ENCODE measurements around the gene ZNF695. TPM values are rescaled to one million over a fixed set of nuclear protein-coding genes. Genes with fewer than 3 reads are reported as not detected.

ZNF695 gene
- total and polyA plus RNA-seq, 8 donors: 0.44 to 0.92 (median 0.63) TPM; not detected in 5

DNA sequence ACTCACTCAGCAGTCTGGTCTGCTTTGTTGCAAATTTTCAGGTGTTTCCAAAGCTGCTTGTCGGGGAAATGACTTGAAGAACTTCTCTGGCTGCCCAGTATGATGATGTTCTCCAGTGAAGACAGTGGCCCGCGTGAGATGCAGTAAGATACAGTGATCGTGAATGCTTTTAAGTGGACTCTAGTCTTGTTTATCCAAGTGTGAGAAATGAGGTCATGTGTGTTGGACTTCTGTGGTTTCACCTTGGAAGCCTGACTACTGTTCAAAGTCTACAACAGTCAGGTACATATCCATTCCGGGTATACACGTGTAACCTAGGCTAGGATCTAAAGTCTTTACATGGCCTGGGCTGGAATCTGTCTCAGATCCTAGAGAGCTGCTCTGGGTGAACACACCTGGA, 29.1 kb downstream of the ZNF695 start:
- Histone ChIP-seq H3K27me3 (no peaks in the 10 kb centered on the region), H3K36me3 (no peaks in the 10 kb centered on the region), H3K4me1 (no peaks in the 10 kb centered on the region), H3K9me3 (peaks cover 0 to 72% (median 41%) of the 10 kb centered on the region in 4 donors), H3K4me3 (no peak overlapping the region), H3K27ac (no peak overlapping the region)
- no peak for TF ChIP-seq POLR2A (IDR thresholded peaks at IDR 0.05)
- TF ChIP-seq POLR2AphosphoS5 (IDR thresholded peaks at IDR 0.05): no peak
- no peak for TF ChIP-seq EP300 (IDR thresholded peaks at IDR 0.05)
- TF ChIP-seq, protein P1, sequence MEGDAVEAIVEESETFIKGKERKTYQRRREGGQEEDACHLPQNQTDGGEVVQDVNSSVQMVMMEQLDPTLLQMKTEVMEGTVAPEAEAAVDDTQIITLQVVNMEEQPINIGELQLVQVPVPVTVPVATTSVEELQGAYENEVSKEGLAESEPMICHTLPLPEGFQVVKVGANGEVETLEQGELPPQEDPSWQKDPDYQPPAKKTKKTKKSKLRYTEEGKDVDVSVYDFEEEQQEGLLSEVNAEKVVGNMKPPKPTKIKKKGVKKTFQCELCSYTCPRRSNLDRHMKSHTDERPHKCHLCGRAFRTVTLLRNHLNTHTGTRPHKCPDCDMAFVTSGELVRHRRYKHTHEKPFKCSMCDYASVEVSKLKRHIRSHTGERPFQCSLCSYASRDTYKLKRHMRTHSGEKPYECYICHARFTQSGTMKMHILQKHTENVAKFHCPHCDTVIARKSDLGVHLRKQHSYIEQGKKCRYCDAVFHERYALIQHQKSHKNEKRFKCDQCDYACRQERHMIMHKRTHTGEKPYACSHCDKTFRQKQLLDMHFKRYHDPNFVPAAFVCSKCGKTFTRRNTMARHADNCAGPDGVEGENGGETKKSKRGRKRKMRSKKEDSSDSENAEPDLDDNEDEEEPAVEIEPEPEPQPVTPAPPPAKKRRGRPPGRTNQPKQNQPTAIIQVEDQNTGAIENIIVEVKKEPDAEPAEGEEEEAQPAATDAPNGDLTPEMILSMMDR (IDR thresholded peaks at IDR 0.05): no peak
- intact Hi-C loops (cut with DNase I; ENCODE audit: low total_unique reads): no loop called here
- no peak for DNase-seq
- 95 to 97% (median 96%) methylated on average over 6 of the region's 6 CpGs for whole genome bisulfite sequencing, 5 donors

DNA sequence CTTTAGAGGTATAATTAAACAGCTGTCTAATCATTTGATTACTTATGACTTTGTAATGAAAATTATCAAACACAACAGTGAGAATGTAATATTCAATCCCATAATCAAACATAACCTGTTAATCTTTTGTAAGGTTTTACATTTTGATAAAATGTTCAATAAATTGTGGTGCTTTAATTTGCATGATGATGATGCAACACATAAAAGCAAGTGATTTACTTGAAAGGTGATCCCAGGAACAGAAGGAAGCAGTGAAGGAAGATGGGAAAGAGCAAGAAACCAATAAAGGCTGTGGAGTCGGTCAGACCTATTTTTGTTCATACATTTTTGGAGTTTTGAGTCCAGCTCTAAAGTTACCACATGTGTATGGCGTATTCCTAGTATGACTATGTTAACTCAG, 29.6 kb downstream of the ZNF695 start:
- Histone ChIP-seq H3K4me1 (no peaks in the 10 kb centered on the region), H3K36me3 (no peaks in the 10 kb centered on the region), H3K27ac (no peak overlapping the region), H3K4me3 (no peak overlapping the region), H3K9me3 (peaks cover 0 to 67% (median 36%) of the 10 kb centered on the region in 4 donors), H3K27me3 (no peaks in the 10 kb centered on the region)
- WGBS, 5 donors: 94 to 100% (median 95%) methylated on average over 2 of the region's 2 CpGs
- TF ChIP-seq POLR2A (IDR thresholded peaks at IDR 0.05) (no peak), POLR2AphosphoS5 (IDR thresholded peaks at IDR 0.05) (no peak), EP300 (IDR thresholded peaks at IDR 0.05) (no peak)
- TF ChIP-seq, protein P1 (IDR thresholded peaks at IDR 0.05): no peak
- DNase-seq: no peak
- intact Hi-C loops (cut with DNase I; ENCODE audit: low total_unique reads): no loop called here

DNA sequence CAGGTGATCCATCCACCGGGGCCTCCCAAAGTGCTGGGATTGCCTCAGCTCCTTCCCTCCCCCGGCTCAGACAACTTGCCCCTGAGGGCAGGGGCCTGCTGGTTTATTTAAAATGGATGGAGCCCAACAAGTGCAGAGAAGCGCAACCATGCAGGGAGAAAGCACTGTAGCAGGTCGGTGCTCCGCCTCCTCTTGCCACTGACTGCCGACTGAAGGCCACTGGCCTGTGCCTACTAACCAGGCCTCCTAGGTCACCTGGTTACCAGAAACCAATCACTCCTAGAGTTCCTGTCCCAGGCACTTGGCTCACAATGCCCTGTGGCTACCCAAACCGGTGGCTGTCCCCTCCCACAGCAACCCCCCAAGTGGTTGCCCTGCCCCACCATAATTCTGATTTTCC, 35.9 kb downstream of the ZNF695 start:
- Histone ChIP-seq H3K9me3 (peaks cover 5 to 44% (median 21%) of the 10 kb centered on the region in 4 donors), H3K36me3 (no peaks in the 10 kb centered on the region), H3K4me1 (no peaks in the 10 kb centered on the region), H3K27me3 (no peaks in the 10 kb centered on the region), H3K27ac (no peak overlapping the region), H3K4me3 (no peak overlapping the region)
- DNase-seq: no peak
- no peak for TF ChIP-seq POLR2A (IDR thresholded peaks at IDR 0.05)
- no peak for TF ChIP-seq EP300 (IDR thresholded peaks at IDR 0.05)
- no peak for TF ChIP-seq POLR2AphosphoS5 (IDR thresholded peaks at IDR 0.05)
- TF ChIP-seq, protein P1 (IDR thresholded peaks at IDR 0.05): no peak
- intact Hi-C loops (cut with DNase I; ENCODE audit: low total_unique reads): no loop called here
- WGBS, 5 donors: 90 to 98% (median 97%) methylated on average over 6 to 7 of the region's 7 CpGs

DNA sequence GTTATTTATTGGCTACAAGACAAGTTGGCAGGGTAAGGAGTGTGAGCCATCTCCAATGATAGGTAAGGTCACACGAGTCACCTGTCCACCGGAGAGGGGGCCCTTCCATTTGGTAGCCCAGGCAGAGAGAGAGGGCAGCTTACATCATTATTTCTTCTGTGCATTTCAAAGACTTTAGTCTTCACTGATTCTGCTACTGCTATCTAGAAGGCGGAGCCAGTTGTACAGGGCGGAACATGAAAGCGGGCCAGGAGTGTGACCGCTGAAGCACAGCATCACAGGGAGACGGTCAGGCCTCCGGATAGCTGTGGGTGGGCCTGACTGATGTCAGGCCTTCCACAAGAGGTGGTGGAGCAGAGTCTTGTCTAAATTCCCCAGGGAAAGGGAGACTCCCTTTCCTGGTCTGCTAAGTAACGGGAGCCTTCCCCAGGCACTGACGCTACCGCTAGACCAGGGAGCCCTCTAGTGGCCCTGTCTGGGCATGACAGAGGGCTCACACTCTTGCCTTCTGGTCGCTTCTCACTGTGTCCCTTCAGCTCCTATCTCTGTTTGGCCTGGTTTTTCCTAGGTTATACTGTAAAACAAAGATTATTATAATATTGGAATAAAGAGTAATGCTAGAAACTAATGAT, 36.7 kb downstream of the ZNF695 start:
- WGBS, 5 donors: 77 to 83% (median 80%) methylated on average over 12 of the region's 12 CpGs

More for the DNA sequence above, 36.7 kb downstream of the ZNF695 start:
- Histone ChIP-seq H3K4me3 (no peak overlapping the region), H3K27me3 (no peaks in the 10 kb centered on the region), H3K27ac (no peak overlapping the region), H3K36me3 (no peaks in the 10 kb centered on the region), H3K4me1 (no peaks in the 10 kb centered on the region), H3K9me3 (peaks cover 5 to 41% (median 21%) of the 10 kb centered on the region in 4 donors)
- DNase-seq: peak; percentile 14 to 63
- intact Hi-C loops (cut with DNase I; ENCODE audit: low total_unique reads): no loop called here
- TF ChIP-seq EP300 (IDR thresholded peaks at IDR 0.05): no peak
- no peak for TF ChIP-seq POLR2A (IDR thresholded peaks at IDR 0.05)
- TF ChIP-seq, protein P1 (IDR thresholded peaks at IDR 0.05): peak in 5 of 7 experiments; percentile 35 to 76 (median 55)
- no peak for TF ChIP-seq POLR2AphosphoS5 (IDR thresholded peaks at IDR 0.05)

Data from stomach (tissue), 9 donors.